HG02678 (cell line): ENCODE measurements around the gene KRTAP10-10.
"Not testable (repeated sequence)": the region's sequence is repeated elsewhere in the genome, so short reads cannot be mapped to it uniquely, and the experiment has no call there.

ENCODE experiments used
- ATAC-seq: cut with Tn5 transposase; IDR thresholded peaks from one replicate; pipeline ENCODE4 v1.9.1; 2021; ENCODE audit warnings: mild to moderate bottlenecking, moderate library complexity; ENCODE audit not compliant: unreplicated experiment

The KRTAP10-10 gene

GRCh38 chr21:44649521-44650100 is 12.5 kb downstream of the KRTAP10-10 start:
- no peak for ATAC-seq

- ATAC-seq, result no peak
Measured at GRCh38 chr21:44650265-44650972, 13.3 kb downstream of the KRTAP10-10 start.

GRCh38 chr21:44650973-44651675 is 14.0 kb downstream of the KRTAP10-10 start:
- ATAC-seq, result no peak

GRCh38 chr21:44653123-44653522 is 16.0 kb downstream of the KRTAP10-10 start:
- ATAC-seq, result no peak

GRCh38 chr21:44653656-44654575 is 16.8 kb downstream of the KRTAP10-10 start:
- no peak for ATAC-seq

- no peak for ATAC-seq
Measured at GRCh38 chr21:44654576-44655175, 17.5 kb downstream of the KRTAP10-10 start, which contains the start of gene KRTAP12-4. TSS of gene KRTAP12-4 (minus strand) at chr21:44654659. CDS start at chr21:44654614, 45 bp downstream.

GRCh38 chr21:44656868-44657267 is 19.7 kb downstream of the KRTAP10-10 start:
- no peak for ATAC-seq

- no peak for ATAC-seq
Measured at GRCh38 chr21:44657635-44658540, 20.7 kb downstream of the KRTAP10-10 start, which contains the start of gene KRTAP12-3. TSS of gene KRTAP12-3 (plus strand) at chr21:44657932. CDS start at chr21:44657980, 48 bp downstream.

GRCh38 chr21:44658541-44658910 is 21.4 kb downstream of the KRTAP10-10 start:
- no peak for ATAC-seq

- ATAC-seq, result no peak
Measured at GRCh38 chr21:44658913-44659595, 21.9 kb downstream of the KRTAP10-10 start.

- not testable (repeated sequence) for ATAC-seq
Measured at GRCh38 chr21:44661567-44661966, 24.4 kb downstream of the KRTAP10-10 start.

GRCh38 chr21:44664691-44665090 is 27.5 kb downstream of the KRTAP10-10 start:
- no peak for ATAC-seq

- ATAC-seq, result no peak
Measured at GRCh38 chr21:44666401-44667320, 29.5 kb downstream of the KRTAP10-10 start, which contains the start of gene KRTAP12-2. TSS of gene KRTAP12-2 (minus strand) at chr21:44666927. CDS start at chr21:44666886, 41 bp downstream.

GRCh38 chr21:44667612-44668011 is 30.5 kb downstream of the KRTAP10-10 start:
- no peak for ATAC-seq

GRCh38 chr21:44670642-44671432 is 33.7 kb downstream of the KRTAP10-10 start:
- ATAC-seq, result no peak

- no peak for ATAC-seq
Measured at GRCh38 chr21:44671911-44672310, 34.8 kb downstream of the KRTAP10-10 start.

- no peak for ATAC-seq
Measured at GRCh38 chr21:44677881-44678280, 40.7 kb downstream of the KRTAP10-10 start.
